ENCODE data around the gene PLD4. TPM values are rescaled to one million over a fixed set of nuclear protein-coding genes. Genes with fewer than 3 reads are reported as not detected.

PLD4 gene
- polyA plus RNA-seq, 3 donors: 2.6 to 3.2 (median 3.2) TPM

DNA sequence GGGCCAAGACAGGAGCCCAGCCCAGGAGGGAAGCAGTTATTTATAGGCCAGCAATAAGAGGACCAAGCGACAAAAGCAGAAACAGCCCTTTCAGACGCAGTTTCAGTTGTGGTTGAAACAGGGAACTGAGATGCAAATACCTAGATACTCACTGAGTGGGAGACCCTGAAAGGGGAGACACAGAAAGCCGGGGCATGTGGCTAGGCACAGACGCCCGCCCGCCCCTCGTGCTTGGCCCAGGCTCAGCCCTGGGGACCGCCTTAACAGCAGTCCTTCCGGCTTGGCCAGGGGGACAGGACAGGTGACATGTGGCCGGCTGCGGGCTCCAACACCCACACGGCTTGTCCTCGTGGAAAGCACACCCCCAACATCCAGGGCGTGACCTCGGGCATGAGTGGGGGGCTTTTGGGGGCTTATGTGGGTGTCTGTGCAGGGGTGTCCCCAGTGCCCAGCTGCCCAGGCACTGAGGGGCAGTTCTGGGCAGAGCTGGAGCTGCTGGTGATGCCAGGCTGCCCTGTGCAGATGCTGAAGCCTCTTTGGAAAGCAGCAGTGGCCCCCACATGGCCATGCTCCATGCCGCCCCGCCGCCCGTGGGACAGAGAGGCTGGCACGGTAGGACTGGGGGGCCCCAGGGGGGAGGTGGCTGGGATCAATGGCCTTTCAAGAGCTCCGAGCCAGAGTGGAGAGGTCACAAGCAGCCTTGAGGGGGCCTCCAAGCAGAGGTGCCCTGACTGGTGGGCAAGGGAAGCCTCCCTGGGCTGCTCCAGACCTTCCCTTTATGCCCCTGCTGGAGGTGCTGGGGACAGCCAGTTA lies 2.1 kb downstream of the PLD4 start:
- no peak for DNase-seq (ENCODE audit: low read depth in 3 of 3, low spot score in 2 of 3)

- no peak for DNase-seq (ENCODE audit: low read depth in 3 of 3, low spot score in 2 of 3)
These were observed 2.7 kb downstream of the PLD4 start for GRCh38 chr14:104927432-104927816.

DNA sequence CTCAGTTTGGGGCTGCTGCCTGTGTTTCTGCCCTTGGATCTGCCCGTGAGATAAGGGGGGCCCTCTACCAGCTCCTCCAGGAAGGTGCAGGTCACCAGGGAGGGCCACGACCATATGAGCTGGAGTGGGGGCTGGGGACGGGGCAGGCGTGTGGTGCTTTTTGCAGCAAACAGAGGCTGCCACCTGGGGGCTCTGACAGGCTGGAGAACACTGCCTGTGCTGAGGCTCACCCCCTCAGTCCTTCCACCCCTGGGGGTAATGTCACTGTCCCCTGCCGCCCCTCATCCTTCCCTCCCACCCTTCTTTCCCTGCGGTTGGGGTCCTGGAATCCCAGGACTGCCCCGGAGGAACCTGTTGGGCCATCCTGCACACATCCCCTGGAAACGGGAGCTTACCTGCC lies 3.2 kb downstream of the PLD4 start:
- DNase-seq (ENCODE audit: low read depth in 3 of 3, low spot score in 2 of 3): no peak

- no peak for DNase-seq (ENCODE audit: low read depth in 3 of 3, low spot score in 2 of 3)
These were observed 3.9 kb downstream of the PLD4 start for GRCh38 chr14:104928391-104929133.

GRCh38 chr14:104929268-104930230 lies 4.9 kb downstream of the PLD4 start:
- no peak for DNase-seq (ENCODE audit: low read depth in 3 of 3, low spot score in 2 of 3)

DNA sequence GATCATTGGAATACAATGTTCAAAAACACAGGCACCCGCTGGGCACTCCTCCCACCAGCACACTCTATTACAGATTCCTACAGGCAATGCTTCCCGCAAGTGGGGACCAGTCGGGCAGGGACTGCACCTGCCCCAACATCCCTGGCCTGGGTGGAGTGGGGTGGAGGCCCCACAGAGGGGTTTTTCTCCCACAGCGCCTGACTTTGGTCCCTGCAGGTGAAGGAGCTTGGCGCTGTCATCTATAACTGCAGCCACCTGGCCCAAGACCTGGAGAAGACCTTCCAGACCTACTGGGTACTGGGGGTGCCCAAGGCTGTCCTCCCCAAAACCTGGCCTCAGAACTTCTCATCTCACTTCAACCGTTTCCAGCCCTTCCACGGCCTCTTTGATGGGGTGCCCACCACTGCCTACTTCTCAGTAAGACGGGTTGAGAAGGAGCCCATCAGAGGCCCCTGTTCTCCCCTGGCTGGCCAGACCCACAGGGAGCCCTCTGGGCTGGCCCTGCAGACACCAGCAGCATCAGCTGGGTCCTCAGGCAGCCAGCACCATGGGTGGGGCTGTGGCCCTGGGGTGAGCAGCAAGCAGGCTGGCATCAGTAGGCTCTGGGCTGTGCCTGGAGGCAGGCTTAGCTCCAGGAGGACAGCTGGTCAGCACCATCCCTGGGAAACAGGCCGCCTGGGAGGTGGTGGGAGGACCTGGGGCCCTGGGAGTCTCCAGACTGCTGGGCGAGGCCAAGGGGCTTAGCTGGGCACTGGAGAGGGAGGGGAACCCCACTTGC lies 6.0 kb downstream of the PLD4 start:
- DNase-seq (ENCODE audit: low read depth in 3 of 3, low spot score in 2 of 3): no peak

- DNase-seq (ENCODE audit: low read depth in 3 of 3, low spot score in 2 of 3): no peak
These were observed 6.7 kb downstream of the PLD4 start for GRCh38 chr14:104931304-104931770.

GRCh38 chr14:104931771-104932675 lies 7.3 kb downstream of the PLD4 start:
- no peak for DNase-seq (ENCODE audit: low read depth in 3 of 3, low spot score in 2 of 3)

DNA sequence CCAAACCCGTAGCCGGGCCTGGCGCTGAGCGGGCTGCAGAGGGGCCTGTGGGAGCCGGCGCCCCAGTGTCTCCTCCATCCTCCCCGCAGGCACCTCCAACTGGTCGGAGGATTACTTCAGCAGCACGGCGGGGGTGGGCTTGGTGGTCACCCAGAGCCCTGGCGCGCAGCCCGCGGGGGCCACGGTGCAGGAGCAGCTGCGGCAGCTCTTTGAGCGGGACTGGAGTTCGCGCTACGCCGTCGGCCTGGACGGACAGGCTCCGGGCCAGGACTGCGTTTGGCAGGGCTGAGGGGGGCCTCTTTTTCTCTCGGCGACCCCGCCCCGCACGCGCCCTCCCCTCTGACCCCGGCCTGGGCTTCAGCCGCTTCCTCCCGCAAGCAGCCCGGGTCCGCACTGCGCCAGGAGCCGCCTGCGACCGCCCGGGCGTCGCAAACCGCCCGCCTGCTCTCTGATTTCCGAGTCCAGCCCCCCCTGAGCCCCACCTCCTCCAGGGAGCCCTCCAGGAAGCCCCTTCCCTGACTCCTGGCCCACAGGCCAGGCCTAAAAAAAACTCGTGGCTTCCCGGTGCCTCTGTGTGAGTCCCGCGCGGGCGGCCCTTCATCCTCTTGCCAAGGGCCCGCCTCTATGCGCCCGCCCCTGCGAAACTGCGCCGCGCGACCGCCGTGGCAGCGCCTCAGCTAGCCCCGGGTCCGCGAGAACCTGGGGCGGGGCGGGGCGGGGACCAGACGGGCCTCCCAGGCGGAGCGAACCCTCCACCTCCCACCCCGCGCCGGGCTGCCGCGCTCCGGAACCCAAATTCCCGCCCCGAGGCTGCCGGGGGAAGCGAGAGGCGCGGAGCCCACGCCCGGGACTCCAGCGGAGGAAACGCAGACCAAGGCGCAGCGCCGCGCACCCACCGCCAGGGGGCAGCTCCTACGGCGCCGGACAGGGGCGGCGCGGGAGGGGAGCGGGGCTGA lies 8.3 kb downstream of the PLD4 start:
- DNase-seq (ENCODE audit: low read depth in 3 of 3, low spot score in 2 of 3): peak; percentile 53 to 79 (median 62)

DNA sequence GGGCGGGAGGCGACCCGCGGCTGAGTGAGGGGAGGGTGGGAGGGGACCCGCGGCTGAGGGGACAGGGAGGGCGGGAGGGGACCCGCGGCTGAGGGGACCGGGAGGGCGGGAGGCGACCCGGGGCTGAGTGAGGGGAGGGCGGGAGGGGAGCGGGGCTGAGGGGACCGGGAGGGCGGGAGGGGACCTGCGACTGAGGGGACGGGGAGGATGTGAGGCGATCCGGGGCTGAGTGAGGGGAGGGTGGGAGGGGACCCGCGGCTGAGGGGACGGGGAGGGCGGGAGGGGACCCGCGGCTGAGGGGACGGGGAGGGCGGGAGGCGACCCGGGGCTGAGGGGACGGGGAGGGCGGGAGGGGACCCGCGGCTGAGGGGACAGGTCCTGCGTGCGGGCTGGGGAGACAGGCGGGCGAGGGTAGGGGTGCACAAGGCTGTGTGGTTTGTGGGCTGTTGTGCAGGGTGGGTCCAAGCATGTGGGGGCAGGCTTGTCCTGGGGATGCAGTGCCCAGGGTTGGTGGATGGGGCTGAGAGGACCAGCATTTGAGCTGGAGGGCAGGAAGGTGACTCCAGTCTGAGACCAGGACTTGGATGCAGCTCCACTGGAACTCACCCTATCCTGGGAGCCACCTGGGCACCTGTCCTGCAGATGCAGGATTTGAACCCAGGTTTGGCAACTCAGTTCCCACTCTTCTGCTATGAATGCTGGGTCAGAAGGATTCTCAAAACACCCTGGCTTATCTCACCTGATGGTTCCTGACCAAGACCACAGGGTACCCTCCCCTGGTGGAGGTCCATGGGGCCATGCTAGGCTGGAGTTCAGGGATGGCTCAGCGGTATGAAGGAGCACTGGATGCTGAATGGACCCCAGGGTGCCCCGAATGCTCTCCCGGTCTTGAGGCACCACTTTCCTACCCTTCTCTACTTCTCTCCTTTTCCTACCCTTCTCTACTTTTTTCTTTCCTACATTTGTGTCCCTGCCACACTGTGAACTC lies 9.4 kb downstream of the PLD4 start:
- DNase-seq (ENCODE audit: low read depth in 3 of 3, low spot score in 2 of 3): no peak

GRCh38 chr14:104935026-104935650 lies 10.5 kb downstream of the PLD4 start:
- no peak for DNase-seq (ENCODE audit: low read depth in 3 of 3, low spot score in 2 of 3)

DNA sequence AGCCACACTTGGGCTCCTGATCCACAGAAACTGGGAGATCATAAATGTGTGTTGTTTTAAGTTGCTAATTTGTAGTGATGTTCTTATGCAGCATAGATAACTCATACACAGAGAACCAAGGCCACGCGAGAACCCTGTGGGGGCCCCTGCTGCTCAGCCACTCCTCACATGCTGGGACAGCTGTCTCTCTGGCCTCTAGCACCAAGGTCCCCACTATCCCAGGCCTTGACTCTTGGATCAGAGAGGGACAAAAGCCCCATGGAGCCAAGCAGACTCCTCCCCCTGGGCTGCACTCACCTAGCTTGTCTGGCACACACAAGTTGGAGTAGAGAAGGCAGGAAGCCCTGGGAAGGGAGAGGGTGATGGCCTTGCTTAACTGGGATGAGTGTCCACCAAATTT lies 11.3 kb downstream of the PLD4 start:
- no peak for DNase-seq (ENCODE audit: low read depth in 3 of 3, low spot score in 2 of 3)

DNA sequence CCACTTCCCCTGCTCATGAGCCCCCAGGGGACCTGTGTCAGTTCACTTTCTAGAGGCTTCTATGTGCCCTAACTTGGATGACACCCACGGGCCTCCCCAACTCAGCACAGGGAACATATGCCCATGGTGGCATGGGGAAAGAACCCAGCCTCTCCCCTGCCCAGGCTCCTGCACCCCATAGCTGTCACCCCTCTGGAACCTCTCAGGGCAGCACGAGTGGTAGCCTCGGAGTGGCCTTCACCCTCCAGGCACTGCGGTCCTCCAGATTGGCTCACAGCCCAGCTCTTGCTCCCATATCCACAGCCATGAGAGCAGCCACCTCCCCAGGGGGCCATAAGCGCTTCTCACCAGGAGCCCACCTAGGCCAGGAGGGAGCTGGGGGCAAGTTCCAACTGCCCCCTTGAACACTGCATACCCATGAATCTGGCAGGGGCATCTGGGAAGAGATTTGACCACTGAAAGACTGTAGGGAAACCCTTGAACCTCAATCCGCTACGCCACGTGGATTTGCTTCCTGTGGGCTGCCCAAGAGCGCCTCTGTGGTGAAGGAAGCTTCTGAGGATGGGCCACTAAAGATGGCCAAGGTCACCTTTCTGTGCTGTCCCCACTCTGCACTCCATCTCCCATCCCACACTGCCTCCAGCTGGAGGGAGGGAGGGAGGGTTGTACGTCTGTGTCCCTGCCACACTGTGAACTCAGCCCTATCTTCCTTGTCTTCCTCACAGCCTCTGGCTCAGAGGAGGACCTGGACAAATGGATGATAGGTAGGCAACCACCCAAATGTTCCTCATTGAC lies 11.9 kb downstream of the PLD4 start:
- no peak for DNase-seq (ENCODE audit: low read depth in 3 of 3, low spot score in 2 of 3)

DNA sequence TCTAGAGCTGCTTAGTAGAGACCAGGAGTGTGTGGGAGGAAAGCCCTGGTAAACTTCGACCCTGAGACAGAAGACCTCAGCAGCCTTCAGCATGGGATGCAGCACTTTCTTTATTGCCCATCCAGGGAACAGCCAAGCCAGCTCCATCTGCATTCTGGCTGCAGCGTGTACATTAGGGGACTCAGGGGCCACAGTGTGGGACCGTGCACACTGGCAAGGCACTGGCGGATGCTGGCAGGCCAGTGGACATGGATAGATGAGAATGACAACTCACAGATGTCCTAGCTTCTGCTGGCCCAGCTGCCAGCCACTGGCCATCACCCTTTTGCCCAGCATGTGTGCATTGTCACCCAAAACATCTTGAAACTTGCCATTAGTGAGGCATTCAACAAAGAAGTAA lies 12.5 kb downstream of the PLD4 start:
- DNase-seq (ENCODE audit: low read depth in 3 of 3, low spot score in 2 of 3): no peak

GRCh38 chr14:104937694-104938365 lies 13.2 kb downstream of the PLD4 start:
- no peak for DNase-seq (ENCODE audit: low read depth in 3 of 3, low spot score in 2 of 3)

Measured in right renal cortex interstitium (tissue), 3 donors.